OCI-LY1 (cell line): ENCODE results near the gene KMT5C.

Source experiments
- H2AFZ ChIP-seq: fragments of 200-600 bp; sonication (generic), shearing (Covaris generic); 2 replicates; pipeline ENCODE4 v1.6.0; 2014; ENCODE audit warnings: antibody characterized with exemption, mild to moderate bottlenecking, low read length
- H3F3A ChIP-seq: fragments of 200-600 bp; sonication (generic), shearing (Covaris generic); 2 replicates; pipeline ENCODE4 v1.6.0; 2014; ENCODE audit warnings: mild to moderate bottlenecking, antibody characterized with exemption, low read length, moderate library complexity; ENCODE audit not compliant: insufficient read depth
- H3K27ac ChIP-seq: fragments of 200-600 bp; sonication (generic); 2 replicates; pipeline ENCODE4 v1.5.1; 2014; ENCODE audit warnings: low read length, mixed run types, mild to moderate bottlenecking, low read depth; ENCODE audit not compliant: poor library complexity, severe bottlenecking
- H3K27me3 ChIP-seq: fragments of 200-600 bp; sonication (generic); 2 replicates; pipeline ENCODE4 v1.6.0; 2014; ENCODE audit warnings: antibody characterized with exemption, mild to moderate bottlenecking, low read length, moderate library complexity; ENCODE audit not compliant: insufficient read depth
- H3K36me3 ChIP-seq: fragments of 200-600 bp; sonication (generic); 2 replicates; pipeline ENCODE4 v1.6.1; 2014; ENCODE audit warnings: mild to moderate bottlenecking, antibody characterized with exemption, low read length, moderate library complexity, mixed read lengths; ENCODE audit not compliant: insufficient read depth
- H3K4me1 ChIP-seq: fragments of 200-600 bp; sonication (generic); 2 replicates; pipeline ENCODE4 v1.5.1; 2014; ENCODE audit warnings: mild to moderate bottlenecking, low read length, moderate library complexity; ENCODE audit not compliant: insufficient read depth, severe bottlenecking
- H3K4me2 ChIP-seq: fragments of 200-600 bp; sonication (generic), shearing (Covaris generic); 2 replicates; pipeline ENCODE4 v1.6.1; 2014; ENCODE audit warnings: low read length
- H3K4me3 ChIP-seq: fragments of 200-600 bp; sonication (generic); 2 replicates; pipeline ENCODE4 v1.5.1; 2014; ENCODE audit warnings: low read length, low read depth, mild to moderate bottlenecking, mixed read lengths; ENCODE audit not compliant: poor library complexity, severe bottlenecking
- H3K79me2 ChIP-seq: fragments of 200-600 bp; shearing (Covaris generic); 2 replicates; pipeline ENCODE4 v1.6.1; 2016; ENCODE audit warnings: mixed run types, low read length, mixed read lengths; ENCODE audit not compliant: insufficient read depth
- H3K9ac ChIP-seq: fragments of 200-600 bp; sonication (generic), shearing (Covaris generic); 2 replicates; pipeline ENCODE4 v1.6.1; 2014; ENCODE audit warnings: mild to moderate bottlenecking, low read length, mixed read lengths
- H3K9me2 ChIP-seq: fragments of 200-600 bp; sonication (generic), shearing (Covaris generic); 2 replicates; pipeline ENCODE4 v1.6.1; 2014; ENCODE audit warnings: low read depth, mild to moderate bottlenecking, low read length, mixed read lengths
- H3K9me3 ChIP-seq: fragments of 200-600 bp; shearing (Covaris generic); 2 replicates; pipeline ENCODE4 v1.6.1; 2014; ENCODE audit warnings: low read length, mixed read lengths
- H4K20me1 ChIP-seq: fragments of 200-600 bp; sonication (generic), shearing (Covaris generic); 2 replicates; pipeline ENCODE4 v1.6.0; 2016; ENCODE audit warnings: mild to moderate bottlenecking, low read length; ENCODE audit not compliant: insufficient read depth
- CTCF ChIP-seq: fragments of 200-600 bp; sonication (generic), shearing (Covaris generic); IDR thresholded peaks from 2 replicates; pipeline ENCODE4 v1.5.1; 2017; ENCODE audit warnings: mild to moderate bottlenecking, antibody characterized with exemption, low read length, moderate library complexity, mixed read lengths
- EZH2 ChIP-seq: fragments of 200-600 bp; sonication (generic), shearing (Covaris generic); IDR thresholded peaks from 2 replicates; pipeline ENCODE4 v1.8.0; 2017; ENCODE audit warnings: borderline replicate concordance, mixed run types, mild to moderate bottlenecking, antibody characterized with exemption, low read length, moderate library complexity, mixed read lengths

Gene KMT5C

DNA sequence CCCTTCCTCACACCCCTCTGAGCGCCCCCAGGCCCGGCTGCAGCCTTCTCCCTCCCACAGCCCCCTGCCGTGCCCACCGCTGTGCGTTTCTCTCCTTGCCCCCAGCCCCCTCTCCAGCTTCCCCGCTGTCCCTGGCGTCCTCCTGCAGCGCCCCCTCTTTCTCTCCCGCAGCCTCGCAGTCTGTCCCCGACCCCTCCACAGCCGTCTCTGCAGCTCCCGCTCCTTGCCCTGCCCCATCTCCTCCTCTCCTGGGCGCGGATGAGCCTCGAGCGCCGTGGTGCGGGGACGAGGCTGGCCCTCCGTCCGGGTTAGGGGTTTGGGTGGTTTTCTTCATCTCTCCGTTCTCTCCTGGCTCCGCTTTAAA is 1.1 kb downstream of the KMT5C start:
- Histone ChIP-seq H2AFZ (no peak overlapping the region), H3K9me2 (no peaks in the 10 kb centered on the region), H3K27ac (no peak overlapping the region), H3K4me2 (peak overlapping the region; percentile 89), H3K4me3 (peak overlapping the region; percentile 73), H3K9ac (peak overlapping the region; percentile 85), H3K9me3 (no peaks in the 10 kb centered on the region), H4K20me1 (no peaks in the 10 kb centered on the region), H3K79me2 (no peaks in the 10 kb centered on the region), H3K4me1 (peaks cover 25% of the 10 kb centered on the region), H3F3A (no peaks in the 10 kb centered on the region), H3K27me3 (no peaks in the 10 kb centered on the region), H3K36me3 (peaks cover 14% of the 10 kb centered on the region)
- TF ChIP-seq EZH2 (no peak), CTCF (peak; percentile 45; the same call in 1 of the 2 replicates)

DNA sequence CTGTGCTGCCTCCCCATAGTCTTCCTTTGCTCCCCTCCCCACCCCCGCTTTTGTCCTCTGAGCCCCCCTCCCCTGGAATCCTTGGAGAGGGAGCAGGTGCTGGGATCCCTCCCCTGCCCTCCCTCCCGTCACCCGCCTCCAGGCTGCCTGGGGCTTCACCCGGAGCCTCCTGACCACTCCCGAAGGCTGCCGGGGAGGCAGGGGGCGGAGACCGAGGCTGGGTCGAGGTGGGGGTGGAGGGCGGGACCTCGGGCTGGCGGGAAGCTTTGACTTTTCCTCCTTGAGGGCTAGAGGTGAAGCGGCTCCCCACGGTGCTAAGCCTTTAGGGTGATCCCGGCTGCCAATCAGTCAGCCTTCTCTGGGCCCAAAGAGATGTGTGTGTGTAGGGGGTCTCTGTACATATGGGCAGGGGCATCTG is 1.5 kb downstream of the KMT5C start:
- Histone ChIP-seq H3K4me3 (peak overlapping the region; percentile 73), H3K27ac (no peak overlapping the region)
- TF ChIP-seq EZH2 (no peak), CTCF (no peak)

DNA sequence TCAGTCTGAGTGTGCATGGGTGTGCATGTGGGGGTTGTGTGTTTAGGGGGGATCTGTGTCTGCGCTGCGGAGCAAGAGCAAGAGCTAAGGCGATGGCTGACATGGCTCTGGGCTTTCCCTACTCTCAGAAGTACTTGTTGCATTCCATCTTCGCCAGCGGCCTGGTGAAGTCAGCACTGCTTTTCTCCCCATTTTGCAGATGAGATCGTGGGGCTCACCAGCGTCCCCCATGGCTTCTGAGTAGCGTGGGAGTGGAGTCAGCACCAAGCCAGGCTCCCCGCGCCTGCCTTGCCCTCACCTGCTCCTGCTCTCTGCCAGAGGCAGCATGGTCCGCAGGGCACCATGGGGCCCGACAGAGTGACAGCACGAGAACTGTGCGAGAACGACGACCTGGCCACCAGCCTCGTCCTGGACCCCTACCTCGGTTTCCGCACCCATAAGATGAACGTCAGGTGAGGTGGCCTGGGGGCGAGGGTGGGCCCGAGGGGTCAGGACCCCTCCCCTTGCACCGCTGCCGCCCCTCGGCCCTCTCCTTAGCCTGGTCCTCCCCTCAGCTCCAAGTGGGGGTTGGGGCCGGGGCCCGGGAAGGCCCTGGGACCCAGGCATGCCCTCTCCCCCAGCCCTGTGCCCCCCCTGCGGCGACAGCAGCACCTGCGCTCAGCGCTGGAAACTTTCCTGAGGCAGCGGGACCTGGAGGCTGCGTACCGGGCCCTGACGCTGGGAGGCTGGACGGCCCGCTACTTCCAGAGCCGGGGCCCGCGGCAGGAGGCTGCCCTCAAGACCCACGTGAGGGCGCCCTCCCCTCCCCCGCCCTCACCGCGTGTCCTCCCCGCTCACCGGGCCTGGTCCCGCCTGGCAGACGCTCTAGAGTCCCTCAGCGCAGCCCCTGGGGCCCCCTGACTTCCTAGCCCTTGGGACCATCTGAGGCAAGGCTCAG is 2.2 kb downstream of the KMT5C start:
- H4K20me1 ChIP-seq, result no peaks in the 10 kb centered on the region
- TF ChIP-seq CTCF, result no peak
- no peak for TF ChIP-seq EZH2
- no peaks in the 10 kb centered on the region for H3K9me3 ChIP-seq
- H3K9ac ChIP-seq, result peak overlapping the region; percentile 85; the same call in 1 of the 2 replicates
- peak overlapping the region; percentile 73 for H3K4me3 ChIP-seq
- no peaks in the 10 kb centered on the region for H3K27me3 ChIP-seq
- H3K79me2 ChIP-seq, result no peaks in the 10 kb centered on the region
- no peaks in the 10 kb centered on the region for H3K9me2 ChIP-seq
- H3F3A ChIP-seq, result no peaks in the 10 kb centered on the region
- no peak overlapping the region for H3K27ac ChIP-seq
- peaks cover 15% of the 10 kb centered on the region for H3K36me3 ChIP-seq
- H3K4me1 ChIP-seq, result peaks cover 25% of the 10 kb centered on the region
- H2AFZ ChIP-seq, result no peak overlapping the region
- H3K4me2 ChIP-seq, result peak overlapping the region; percentile 89

More for the DNA sequence above, 1.5 kb downstream of the KMT5C start:
- Histone ChIP-seq H3K27me3 (no peaks in the 10 kb centered on the region), H3F3A (no peaks in the 10 kb centered on the region), H3K79me2 (no peaks in the 10 kb centered on the region), H3K9ac (peak overlapping the region; percentile 85), H3K4me2 (peak overlapping the region; percentile 89), H3K4me1 (peaks cover 25% of the 10 kb centered on the region), H3K9me3 (no peaks in the 10 kb centered on the region), H4K20me1 (no peaks in the 10 kb centered on the region), H2AFZ (no peak overlapping the region), H3K36me3 (peaks cover 14% of the 10 kb centered on the region), H3K9me2 (no peaks in the 10 kb centered on the region)
